Measurements from ENCODE around the gene TRNAU1AP.

GRCh38 chr1:28545246-28545628, 7.6 kb upstream of the TRNAU1AP start:
- TF ChIP-seq REST (IDR thresholded peaks at IDR 0.05; ENCODE audit: insufficient read depth in 1 of 2, low read depth in 2 of 2, low read length in 2 of 2) = no peak
- TF ChIP-seq TAF1 (IDR thresholded peaks at IDR 0.05; ENCODE audit: borderline replicate concordance, insufficient read depth, low read length) = no peak
- TF ChIP-seq POLR2AphosphoS5 (IDR thresholded peaks at IDR 0.05; ENCODE audit: low read depth, low read length) = no peak

Measured in PFSK-1 (cell line).